ENCODE results near the gene TIMM10. TPM values are rescaled to one million over a fixed set of nuclear protein-coding genes. Genes with fewer than 3 reads are reported as not detected.

The TIMM10 gene
- total RNA-seq, 4 donors from 2014 or later: 33.0 to 47.3 (median 38.7) TPM

- Histone ChIP-seq H3K27me3 (no peaks in the 10 kb centered on the region), H3K4me3 (no peak overlapping the region), H3K36me3 (peaks cover 0 to 67% (median 27%) of the 10 kb centered on the region in 3 donors), H3K27ac (no peak overlapping the region), H3K9me3 (no peaks in the 10 kb centered on the region), H3K4me1 (peaks cover 0 to 15% (median 0%) of the 10 kb centered on the region in 3 donors)
- DNase-seq: no peak
- no peak for TF ChIP-seq POLR2A (IDR thresholded peaks at IDR 0.05)
- TF ChIP-seq CTCF (IDR thresholded peaks at IDR 0.05): no peak
- intact Hi-C loops (cut with DNase I): no loop called here
- WGBS, 2 donors: 36 to 75% methylated on average over 2 to 5 of the region's 6 CpGs
Measured at GRCh38 chr11:57547854-57548377, 17.4 kb upstream of the TIMM10 start.

GRCh38 chr11:57546869-57547475 lies 16.4 kb upstream of the TIMM10 start:
- 49 to 56% methylated on average over 5 of the region's 5 CpGs for WGBS, 2 donors
- Histone ChIP-seq H3K4me1 (peaks cover 0 to 15% (median 0%) of the 10 kb centered on the region in 3 donors), H3K27ac (no peak overlapping the region), H3K9me3 (no peaks in the 10 kb centered on the region), H3K4me3 (no peak overlapping the region), H3K36me3 (peaks cover 0 to 57% (median 17%) of the 10 kb centered on the region in 3 donors), H3K27me3 (no peaks in the 10 kb centered on the region)
- intact Hi-C loops (cut with DNase I): no loop called here
- no peak for DNase-seq
- no peak for TF ChIP-seq POLR2A (IDR thresholded peaks at IDR 0.05)
- no peak for TF ChIP-seq CTCF (IDR thresholded peaks at IDR 0.05)

GRCh38 chr11:57546451-57546850 lies 15.9 kb upstream of the TIMM10 start:
- Histone ChIP-seq H3K36me3 (peaks cover 0 to 52% (median 12%) of the 10 kb centered on the region in 3 donors), H3K27ac (no peak overlapping the region), H3K4me1 (peaks cover 0 to 15% (median 0%) of the 10 kb centered on the region in 3 donors), H3K9me3 (no peaks in the 10 kb centered on the region), H3K4me3 (no peak overlapping the region), H3K27me3 (no peaks in the 10 kb centered on the region)
- TF ChIP-seq CTCF (IDR thresholded peaks at IDR 0.05) (no peak), POLR2A (IDR thresholded peaks at IDR 0.05) (no peak)
- DNase-seq: no peak
- intact Hi-C loops (cut with DNase I): no loop called here
- WGBS, 2 donors: 93% methylated on average over 3 of the region's 7 CpGs; no CpG with 5 or more reads in 1 of the 2 donors

GRCh38 chr11:57545883-57546282 lies 15.3 kb upstream of the TIMM10 start:
- WGBS, 2 donors: 80% methylated on average over 1 of the region's 13 CpGs; no CpG with 5 or more reads in 1 of the 2 donors
- TF ChIP-seq POLR2A (IDR thresholded peaks at IDR 0.05) (no peak), CTCF (IDR thresholded peaks at IDR 0.05) (no peak)
- Histone ChIP-seq H3K36me3 (peaks cover 0 to 46% (median 10%) of the 10 kb centered on the region in 3 donors), H3K9me3 (no peaks in the 10 kb centered on the region), H3K4me1 (peaks cover 0 to 15% (median 0%) of the 10 kb centered on the region in 3 donors), H3K27ac (no peak overlapping the region), H3K27me3 (no peaks in the 10 kb centered on the region), H3K4me3 (no peak overlapping the region)
- no peak for DNase-seq
- intact Hi-C loops (cut with DNase I): no loop called here

GRCh38 chr11:57544566-57544965 lies 14.0 kb upstream of the TIMM10 start:
- no peak for DNase-seq

More at GRCh38 chr11:57544566-57544965, 14.0 kb upstream of the TIMM10 start:
- Histone ChIP-seq H3K4me3 (no peak overlapping the region), H3K36me3 (peaks cover 0 to 34% (median 5%) of the 10 kb centered on the region in 3 donors), H3K27ac (no peak overlapping the region), H3K4me1 (peaks cover 0 to 15% (median 0%) of the 10 kb centered on the region in 3 donors), H3K9me3 (no peaks in the 10 kb centered on the region), H3K27me3 (no peaks in the 10 kb centered on the region)
- 79 to 92% methylated on average over 6 of the region's 6 CpGs for WGBS, 2 donors
- TF ChIP-seq CTCF (IDR thresholded peaks at IDR 0.05): no peak
- TF ChIP-seq POLR2A (IDR thresholded peaks at IDR 0.05): no peak
- intact Hi-C loops (cut with DNase I): no loop called here
